ENCODE data around the gene CHRNE.
"Not testable (repeated sequence)": the region's sequence is repeated elsewhere in the genome, so short reads cannot be mapped to it uniquely, and the experiment has no call there.

Gene CHRNE

GRCh38 chr17:4906642-4907041 is 3.7 kb upstream of the CHRNE start:
- not testable (repeated sequence) for H3K4me3 Mint-ChIP-seq; H3K27me3 Mint-ChIP-seq (ENCODE audit: low read depth); H3K36me3 Mint-ChIP-seq (ENCODE audit: low read depth); DNase-seq (ENCODE audit: low spot score); H3K9me3 Mint-ChIP-seq; H3K27ac Mint-ChIP-seq
- peaks cover 15% of the 10 kb centered on the region for H3K4me1 Mint-ChIP-seq (ENCODE audit: low read depth)

- H3K9me3 Mint-ChIP-seq = no peaks in the 10 kb centered on the region
- no peak overlapping the region for H3K27ac Mint-ChIP-seq
- peaks cover 24% of the 10 kb centered on the region for H3K4me1 Mint-ChIP-seq (ENCODE audit: low read depth)
- no peaks in the 10 kb centered on the region for H3K36me3 Mint-ChIP-seq (ENCODE audit: low read depth)
- H3K27me3 Mint-ChIP-seq (ENCODE audit: low read depth) = peaks cover 3% of the 10 kb centered on the region
- no peak overlapping the region for H3K4me3 Mint-ChIP-seq
- DNase-seq (ENCODE audit: low spot score) = no peak
Measured at GRCh38 chr17:4902540-4902939, 358 bp downstream of the CHRNE start.

GRCh38 chr17:4901648-4902344 is 1.1 kb downstream of the CHRNE start:
- Mint-ChIP-seq H3K9me3 (no peaks in the 10 kb centered on the region), H3K27ac (no peak overlapping the region), H3K27me3 (ENCODE audit: low read depth) (peaks cover 3% of the 10 kb centered on the region), H3K4me1 (ENCODE audit: low read depth) (peaks cover 24% of the 10 kb centered on the region), H3K4me3 (no peak overlapping the region), H3K36me3 (ENCODE audit: low read depth) (peaks cover 2% of the 10 kb centered on the region)
- no peak for DNase-seq (ENCODE audit: low spot score)

DNA sequence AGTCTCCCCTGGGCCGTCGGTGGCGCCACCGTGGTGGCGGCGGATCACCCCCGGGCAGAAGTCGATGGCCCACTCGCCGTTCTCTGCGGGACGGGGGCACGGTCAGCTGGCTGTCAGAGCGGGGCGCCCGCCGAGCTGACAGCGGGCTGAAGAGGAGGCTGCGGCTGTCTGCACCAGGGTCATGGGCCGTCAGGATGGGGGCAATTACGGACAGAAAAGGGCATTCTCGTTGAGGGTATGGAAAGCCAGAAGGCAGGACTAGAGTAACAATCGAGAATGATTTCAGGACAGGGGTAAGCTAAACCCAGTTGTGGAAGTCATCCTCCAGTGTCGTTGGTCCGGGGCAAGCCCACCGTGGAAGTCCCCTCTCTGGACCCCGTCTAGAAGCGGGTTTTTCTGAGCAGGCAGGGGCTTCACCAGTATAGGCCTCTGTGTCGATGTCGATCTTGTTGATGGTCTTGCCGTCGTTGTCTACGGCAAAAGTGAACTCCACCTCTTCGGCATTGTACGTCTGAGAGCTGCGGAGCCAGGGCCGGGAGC is 1.7 kb downstream of the CHRNE start:
- H3K27ac Mint-ChIP-seq = peak overlapping the region; percentile 65
- no peaks in the 10 kb centered on the region for H3K9me3 Mint-ChIP-seq
- H3K4me1 Mint-ChIP-seq (ENCODE audit: low read depth) = peaks cover 24% of the 10 kb centered on the region
- peak overlapping the region; percentile 66 for H3K4me3 Mint-ChIP-seq
- DNase-seq (ENCODE audit: low spot score) = no peak
- peaks cover 2% of the 10 kb centered on the region for H3K36me3 Mint-ChIP-seq (ENCODE audit: low read depth)
- peaks cover 3% of the 10 kb centered on the region for H3K27me3 Mint-ChIP-seq (ENCODE audit: low read depth)

DNA sequence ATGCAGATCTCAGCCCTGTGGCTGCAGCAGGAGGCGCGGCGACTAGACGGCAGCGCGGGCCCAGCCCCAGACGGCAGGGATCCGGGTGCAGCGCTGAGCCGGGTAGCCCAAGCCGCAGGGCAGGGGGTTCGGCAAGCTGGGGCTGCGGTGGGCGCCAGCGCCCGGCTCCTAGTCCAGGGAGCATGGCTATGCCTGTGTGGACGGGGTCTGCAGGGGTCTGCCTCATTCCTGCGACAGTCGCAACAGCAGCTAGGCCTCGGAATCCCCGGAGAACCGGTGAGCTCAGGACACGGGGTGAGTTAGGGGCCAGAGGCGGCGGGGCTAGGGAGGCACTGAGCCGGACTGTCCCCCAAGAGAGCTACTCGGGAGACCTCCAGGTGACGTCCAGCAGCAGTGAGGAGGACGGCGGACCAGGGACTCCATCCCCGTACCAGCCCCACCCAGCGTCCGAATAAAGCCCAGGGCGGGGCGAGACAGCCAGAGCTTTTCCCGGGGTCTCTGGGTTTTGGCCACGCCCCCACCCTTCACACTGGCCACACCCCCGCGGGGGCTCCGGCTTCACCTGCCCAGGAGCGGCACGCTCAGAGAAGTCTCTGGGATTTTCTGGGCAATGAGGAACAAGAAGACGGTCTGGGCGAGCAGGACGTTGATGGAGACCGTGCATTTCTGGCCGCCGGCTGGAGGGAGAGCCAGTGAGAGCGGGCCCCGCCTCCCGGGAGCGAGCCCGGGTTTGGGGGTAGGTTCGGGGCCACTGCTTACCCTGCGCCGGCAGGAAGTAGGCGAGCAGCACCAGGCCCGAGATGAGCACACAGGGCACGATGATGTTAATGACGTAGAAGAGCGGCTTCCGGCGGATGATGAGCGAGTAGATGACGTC is 2.4 kb downstream of the CHRNE start:
- Mint-ChIP-seq H3K27ac (peak overlapping the region; percentile 65), H3K9me3 (no peaks in the 10 kb centered on the region), H3K4me3 (peak overlapping the region; percentile 87), H3K27me3 (ENCODE audit: low read depth) (peaks cover 3% of the 10 kb centered on the region), H3K4me1 (ENCODE audit: low read depth) (peaks cover 24% of the 10 kb centered on the region), H3K36me3 (ENCODE audit: low read depth) (peaks cover 4% of the 10 kb centered on the region)
- peak; percentile 40 for DNase-seq (ENCODE audit: low spot score)

- Mint-ChIP-seq H3K9me3 (no peaks in the 10 kb centered on the region), H3K4me3 (peak within 1 kb of the TSS; percentile 87), H3K36me3 (ENCODE audit: low read depth) (peaks cover 12% of the 10 kb centered on the region), H3K4me1 (ENCODE audit: low read depth) (peaks cover 24% of the 10 kb centered on the region), H3K27me3 (ENCODE audit: low read depth) (peaks cover 3% of the 10 kb centered on the region), H3K27ac (peak within 1 kb of the TSS; percentile 78)
- DNase-seq (ENCODE audit: low spot score) = peak; percentile 93
Measured at GRCh38 chr17:4899341-4900230, 3.3 kb downstream of the CHRNE start, which contains the start of gene C17orf107. Gene C17orf107, plus strand, starts transcription at chr17:4899536. Its CDS starts 227 bp downstream, at chr17:4899763.

GRCh38 chr17:4898927-4899326 is 4.0 kb downstream of the CHRNE start:
- Mint-ChIP-seq H3K9me3 (no peaks in the 10 kb centered on the region), H3K27me3 (ENCODE audit: low read depth) (peaks cover 3% of the 10 kb centered on the region), H3K36me3 (ENCODE audit: low read depth) (peaks cover 14% of the 10 kb centered on the region), H3K4me1 (ENCODE audit: low read depth) (peaks cover 24% of the 10 kb centered on the region), H3K27ac (no peak overlapping the region), H3K4me3 (peak overlapping the region; percentile 87)
- no peak for DNase-seq (ENCODE audit: low spot score)

- Mint-ChIP-seq H3K36me3 (ENCODE audit: low read depth) (peaks cover 14% of the 10 kb centered on the region), H3K27me3 (ENCODE audit: low read depth) (peaks cover 3% of the 10 kb centered on the region), H3K9me3 (no peaks in the 10 kb centered on the region), H3K27ac (peak overlapping the region; percentile 52), H3K4me3 (peak overlapping the region; percentile 69), H3K4me1 (ENCODE audit: low read depth) (peaks cover 21% of the 10 kb centered on the region)
- DNase-seq (ENCODE audit: low spot score) = no peak
Measured at GRCh38 chr17:4898351-4898750, 4.5 kb downstream of the CHRNE start.

DNA sequence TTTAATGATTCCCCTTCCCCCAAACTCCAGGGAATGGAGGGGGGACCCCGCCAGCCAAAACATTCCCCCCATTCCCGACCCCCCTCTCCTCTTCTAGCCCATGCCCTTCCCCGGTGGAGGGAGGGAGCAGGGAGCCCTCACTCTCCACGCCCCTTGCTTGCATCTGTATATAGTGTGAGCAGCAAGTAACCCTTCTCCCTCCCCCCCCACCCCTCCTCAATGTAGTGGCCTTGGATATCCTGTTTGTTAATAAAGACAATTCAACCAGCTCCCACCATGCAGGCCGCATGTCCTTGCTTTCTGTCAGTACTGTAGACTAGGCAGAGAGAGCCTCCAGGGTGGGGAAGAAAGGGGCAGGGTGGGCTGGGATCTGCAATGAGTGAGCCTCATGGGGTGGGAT is 5.1 kb downstream of the CHRNE start:
- Mint-ChIP-seq H3K9me3 (no peaks in the 10 kb centered on the region), H3K4me1 (ENCODE audit: low read depth) (peaks cover 15% of the 10 kb centered on the region), H3K4me3 (no peak overlapping the region), H3K27me3 (ENCODE audit: low read depth) (peaks cover 3% of the 10 kb centered on the region), H3K36me3 (ENCODE audit: low read depth) (peaks cover 14% of the 10 kb centered on the region), H3K27ac (no peak overlapping the region)
- DNase-seq (ENCODE audit: low spot score) = no peak

DNA sequence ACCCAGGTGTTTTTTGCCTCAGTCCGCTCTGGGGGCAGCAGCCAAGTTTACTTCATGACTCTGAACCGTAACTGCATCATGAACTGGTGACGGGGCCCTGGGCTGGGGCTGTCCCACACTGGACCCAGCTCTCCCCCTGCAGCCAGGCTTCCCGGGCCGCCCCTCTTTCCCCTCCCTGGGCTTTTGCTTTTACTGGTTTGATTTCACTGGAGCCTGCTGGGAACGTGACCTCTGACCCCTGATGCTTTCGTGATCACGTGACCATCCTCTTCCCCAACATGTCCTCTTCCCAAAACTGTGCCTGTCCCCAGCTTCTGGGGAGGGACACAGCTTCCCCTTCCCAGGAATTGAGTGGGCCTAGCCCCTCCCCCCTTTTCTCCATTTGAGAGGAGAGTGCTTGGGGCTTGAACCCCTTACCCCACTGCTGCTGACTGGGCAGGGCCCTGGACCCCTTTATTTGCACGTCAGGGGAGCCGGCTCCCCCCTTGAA is 5.7 kb downstream of the CHRNE start:
- Mint-ChIP-seq H3K27me3 (ENCODE audit: low read depth) (peaks cover 3% of the 10 kb centered on the region), H3K4me3 (no peak overlapping the region), H3K4me1 (ENCODE audit: low read depth) (peaks cover 10% of the 10 kb centered on the region), H3K27ac (no peak overlapping the region), H3K36me3 (ENCODE audit: low read depth) (peaks cover 16% of the 10 kb centered on the region), H3K9me3 (no peaks in the 10 kb centered on the region)
- no peak for DNase-seq (ENCODE audit: low spot score)

- H3K27ac Mint-ChIP-seq = no peak overlapping the region
- H3K4me1 Mint-ChIP-seq (ENCODE audit: low read depth) = peaks cover 9% of the 10 kb centered on the region
- no peak for DNase-seq (ENCODE audit: low spot score)
- peaks cover 3% of the 10 kb centered on the region for H3K27me3 Mint-ChIP-seq (ENCODE audit: low read depth)
- H3K4me3 Mint-ChIP-seq = no peak overlapping the region
- H3K9me3 Mint-ChIP-seq = no peaks in the 10 kb centered on the region
- peaks cover 16% of the 10 kb centered on the region for H3K36me3 Mint-ChIP-seq (ENCODE audit: low read depth)
Measured at GRCh38 chr17:4896332-4897197, 6.3 kb downstream of the CHRNE start.

GRCh38 chr17:4895657-4896331 is 7.1 kb downstream of the CHRNE start:
- H3K4me3 Mint-ChIP-seq = no peak overlapping the region
- no peaks in the 10 kb centered on the region for H3K9me3 Mint-ChIP-seq
- H3K27ac Mint-ChIP-seq = no peak overlapping the region
- peaks cover 3% of the 10 kb centered on the region for H3K27me3 Mint-ChIP-seq (ENCODE audit: low read depth)
- DNase-seq (ENCODE audit: low spot score) = no peak
- peaks cover 8% of the 10 kb centered on the region for H3K4me1 Mint-ChIP-seq (ENCODE audit: low read depth)
- H3K36me3 Mint-ChIP-seq (ENCODE audit: low read depth) = peaks cover 16% of the 10 kb centered on the region

All from T-helper 2 cell treated with Interferon-gamma antibody and Interleukin-4, amounts not matched to agents 5 μg/mL and 100 μg/mL, for 36 hours (primary cell).